GM06990 (cell line): ENCODE measurements around the gene HDLBP.
"Not testable (repeated sequence)": the region's sequence is repeated elsewhere in the genome, so short reads cannot be mapped to it uniquely, and the experiment has no call there.

ENCODE experiments used
- DNase-seq: peaks from one replicate; pipeline ENCODE4 v3.0.0-alpha.2; 2011; ENCODE audit not compliant: insufficient read length; ENCODE audit errors: extremely low read depth
- H3K27me3 ChIP-seq: replicated peaks from 2 replicates; pipeline ENCODE4 v1.6.0; 2011; ENCODE audit warnings: low read length; ENCODE audit not compliant: control insufficient read depth, insufficient read depth
- H3K36me3 ChIP-seq: 2 replicates; pipeline ENCODE4 v1.5.1; 2011; ENCODE audit warnings: low read length; ENCODE audit not compliant: control insufficient read depth, insufficient read depth
- H3K4me3 ChIP-seq: replicated peaks from 2 replicates; pipeline ENCODE4 v1.5.1; 2011; ENCODE audit warnings: low read depth, mild to moderate bottlenecking, control low read depth, low read length
- CTCF ChIP-seq: IDR thresholded peaks from 2 replicates; pipeline ENCODE4 v1.5.1; 2011; ENCODE audit warnings: low read length, control low read depth, mild to moderate bottlenecking, inconsistent platforms; ENCODE audit not compliant: insufficient read depth, poor library complexity, severe bottlenecking

The HDLBP gene

DNA sequence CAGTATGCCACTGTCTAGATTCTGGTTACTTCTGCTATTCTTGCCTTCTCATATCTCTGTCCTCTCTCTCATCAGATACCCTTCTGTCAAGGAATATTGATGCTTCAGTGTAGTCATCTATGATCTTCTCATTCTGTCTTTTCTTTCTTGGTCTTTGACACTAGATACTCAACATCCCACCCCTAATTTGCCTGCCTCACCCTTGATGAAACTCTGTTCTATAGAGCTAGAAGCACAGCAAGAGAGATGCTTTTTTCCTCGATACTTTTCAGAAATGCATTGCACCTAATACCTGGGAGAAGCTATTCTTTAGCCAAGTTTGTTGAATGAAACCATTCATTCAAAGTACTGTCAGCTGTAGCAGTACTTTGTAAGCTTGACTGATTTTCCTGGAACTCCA is 9.8 kb upstream of the HDLBP start:
- Histone ChIP-seq H3K4me3 (no peak overlapping the region), H3K36me3 (peaks cover 10% of the 10 kb centered on the region), H3K27me3 (no peaks in the 10 kb centered on the region)
- DNase-seq: no peak
- no peak for TF ChIP-seq CTCF

DNA sequence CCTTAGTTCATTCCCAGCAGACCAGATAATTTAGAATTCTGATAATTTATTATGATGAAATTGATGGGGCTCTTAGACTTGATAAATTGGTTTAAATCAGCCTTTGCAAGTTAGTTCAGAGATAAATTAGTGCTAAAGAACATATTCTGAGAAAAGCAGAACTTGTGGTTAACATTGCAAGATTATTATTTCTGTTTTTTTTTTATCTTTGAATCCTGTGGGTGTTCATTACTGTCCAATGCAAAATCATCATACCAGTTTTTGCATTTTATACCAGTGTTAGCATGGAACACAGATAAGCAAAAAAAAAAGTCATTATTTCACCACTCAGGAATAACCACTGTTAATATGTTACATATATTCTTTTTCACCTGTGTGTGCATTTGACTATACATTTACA is 9.3 kb upstream of the HDLBP start:
- Histone ChIP-seq H3K4me3 (no peak overlapping the region), H3K27me3 (no peaks in the 10 kb centered on the region), H3K36me3 (peaks cover 10% of the 10 kb centered on the region)
- DNase-seq: no peak
- no peak for TF ChIP-seq CTCF

GRCh38 chr2:241323778-241324177 is 8.3 kb upstream of the HDLBP start:
- H3K4me3 ChIP-seq: no peak overlapping the region
- H3K36me3 ChIP-seq: peaks cover 7% of the 10 kb centered on the region
- no peak for TF ChIP-seq CTCF
- no peaks in the 10 kb centered on the region for H3K27me3 ChIP-seq
- no peak for DNase-seq

GRCh38 chr2:241321886-241322285 is 6.4 kb upstream of the HDLBP start:
- DNase-seq: no peak
- no peak for TF ChIP-seq CTCF
- H3K4me3 ChIP-seq: no peak overlapping the region
- H3K27me3 ChIP-seq: no peaks in the 10 kb centered on the region
- H3K36me3 ChIP-seq: peaks cover 4% of the 10 kb centered on the region

DNA sequence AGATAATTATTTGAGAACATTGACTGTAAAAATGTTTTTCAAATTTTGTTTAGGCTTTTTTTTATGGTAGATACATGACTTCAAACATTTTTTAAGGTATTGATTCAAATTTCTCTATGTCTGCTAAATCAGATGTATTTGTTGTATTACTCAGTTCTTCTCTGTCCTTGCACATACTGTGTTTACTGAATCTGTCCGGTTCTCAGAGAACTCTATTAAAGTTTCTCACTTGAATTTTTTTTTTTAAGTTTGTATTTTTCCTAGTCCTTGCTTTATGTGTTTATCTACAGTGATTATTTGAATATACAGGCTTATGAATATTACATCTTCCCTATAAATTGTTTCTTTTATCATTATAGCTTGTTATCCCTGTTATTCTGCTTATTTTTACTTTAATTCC is 5.6 kb upstream of the HDLBP start:
- no peak for DNase-seq
- Histone ChIP-seq H3K4me3 (no peak overlapping the region), H3K36me3 (no peaks in the 10 kb centered on the region; the same call in none of the 2 replicates), H3K27me3 (no peaks in the 10 kb centered on the region)
- TF ChIP-seq CTCF: no peak

GRCh38 chr2:241320394-241320793 is 4.9 kb upstream of the HDLBP start:
- no peak overlapping the region for H3K4me3 ChIP-seq
- no peaks in the 10 kb centered on the region for H3K27me3 ChIP-seq
- H3K36me3 ChIP-seq: no peaks in the 10 kb centered on the region; the same call in 1 of the 2 replicates
- DNase-seq: no peak
- TF ChIP-seq CTCF: no peak

DNA sequence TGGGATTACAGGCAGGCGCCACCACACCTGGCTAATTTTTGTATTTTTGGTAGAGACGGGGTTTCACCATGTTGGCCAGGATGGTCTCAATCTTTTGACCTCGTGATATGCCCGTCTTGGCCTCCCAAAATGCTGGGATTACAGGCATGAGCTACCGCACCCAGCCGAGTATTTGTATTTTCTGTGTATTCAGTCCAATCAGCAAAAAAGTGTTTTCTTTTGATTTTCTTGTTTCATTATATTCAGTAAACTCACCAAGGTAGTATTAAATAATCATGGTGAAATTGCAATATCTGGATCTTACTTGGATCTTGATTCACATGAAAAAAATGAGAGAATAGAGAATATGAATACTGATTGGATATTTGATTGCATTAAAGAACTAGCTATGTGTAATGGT is 3.4 kb upstream of the HDLBP start:
- H3K36me3 ChIP-seq, H3K4me3 ChIP-seq: not testable (repeated sequence)

More for the DNA sequence above, 3.4 kb upstream of the HDLBP start:
- not testable (repeated sequence) for H3K27me3 ChIP-seq, DNase-seq
